Heart right ventricle (tissue), 16 donors: Measurements from ENCODE around the gene NBEA. TPM values are rescaled to one million over a fixed set of nuclear protein-coding genes. Genes with fewer than 3 reads are reported as not detected.

Experiments
- ATAC-seq, 8 donors: fragments of 200-7000 bp; cut with Tn5 transposase; one replicate each; pipeline ENCODE4 v1.9.1; 2020; ENCODE audit warnings: mild to moderate bottlenecking in 8 of 8, moderate library complexity in 8 of 8, moderate number of reproducible peaks in 1 of 8
- DNase-seq, 2 donors: peaks; one replicate each; pipeline ENCODE4 v3.0.0-alpha.2; 2020
- H3K27ac ChIP-seq, 10 donors: fragments of 200-600 bp; sonication (generic) in 2 of 10; one replicate each; pipeline versions ENCODE4 v1.5.0 to v1.8.0; 2020 to 2022; ENCODE audit warnings: mild to moderate bottlenecking in 3 of 10
- H3K27me3 ChIP-seq, 7 donors: fragments of 200-600 bp; one replicate each; pipeline ENCODE4 v1.8.0; 2021 to 2022; ENCODE audit warnings: mild to moderate bottlenecking in 2 of 7
- H3K36me3 ChIP-seq, 9 donors: fragments of 200-600 bp; sonication (generic) in 1 of 9; one replicate each; pipeline versions ENCODE4 v1.5.0 to v1.8.0; 2020 to 2022; ENCODE audit warnings: mild to moderate bottlenecking in 2 of 9
- H3K4me1 ChIP-seq, 9 donors: fragments of 200-600 bp; sonication (generic) in 1 of 9; one replicate each; pipeline versions ENCODE4 v1.5.0 to v1.8.0; 2020 to 2022; ENCODE audit warnings: mild to moderate bottlenecking in 4 of 9
- H3K4me3 ChIP-seq, 10 donors: fragments of 200-600 bp; sonication (generic) in 2 of 10; one replicate each; pipeline versions ENCODE4 v1.5.0 to v1.8.0; 2020 to 2022; ENCODE audit warnings: mild to moderate bottlenecking in 7 of 10, moderate library complexity in 2 of 10
- H3K9me3 ChIP-seq, 11 donors: fragments of 200-600 bp in 10 of 11; sonication (generic) in 2 of 11; one replicate each; pipeline versions ENCODE4 v1.5.0 to v1.8.0; 2013 to 2022; ENCODE audit warnings: mild to moderate bottlenecking in 2 of 11, control low read depth in 1 of 11, moderate library complexity in 1 of 11
- CTCF ChIP-seq, 9 donors: fragments of 200-600 bp; sonication (generic) in 2 of 9; IDR thresholded peaks; one replicate each; pipeline versions ENCODE4 v1.5.0 to v1.8.0; 2021 to 2022; ENCODE audit warnings: antibody characterized with exemption in 9 of 9, mild to moderate bottlenecking in 5 of 9, moderate library complexity in 1 of 9
- WGBS, 2 donors: extraction: QIAGEN DNeasy Blood & Tissue Kit; methylation state at CpG; one replicate each; pipeline ENCODE4 v1.1.7; 2013; ENCODE audit warnings: inconsistent platforms in 1 of 2; 5-methylcytosine and 5-hydroxymethylcytosine counted together
- intact Hi-C, 10 donors: fragments of 100-400 bp; cut with DNase I; formaldehyde crosslinking; loops; one replicate each; pipeline versions ENCODE4 v1.11.1 to v1.14.2; 2022
- polyA plus RNA-seq, 2 donors: library from polyadenylated mRNA; stranded (reverse); fragments of 200-250 nt; gene quantifications; one replicate each; pipeline ENCODE4 v1.2.3, GENCODE V29; 2013
- total RNA-seq, 10 donors: library from RNA; stranded (reverse); fragmentation: NEBNext Ultra II Directional in 3 of 10; extraction: Animal tissue kit (Norgen Biotek cat#: 25700) in 3 of 10; gene quantifications; one replicate each; pipeline versions ENCODE4 v1.2.1 to v1.2.4, GENCODE V29; 2021 to 2023
- donor health status: Arrhythmogenic right ventricular cardiomyopathy.
- donor health status: ischemic (EF 13 %, LVEDD 7.1; RV severe dilation, severe dysfunction).
- donor health status: healthy with polysubstance abuse.
- donor health status: DM: no; HTN: yes; CAD: no.
- donor health status: DM: no; HTN: no; CAD: no.
- donor health status: ischemic (EF 25% LVEDD 6.9; RV normal size, moderate dysfunction).
- donor health status: ischemic (EF 25% LVEDD 5.7; RV mildly dilated, moderate dysfunction).
- donor health status: healthy.
- donor health status: DM: yes; HTN: yes; CAD: no.
- donor health status: Ischemic cardiomyopathy.
- donor health status: ischemic (EF 35%, LVEDD 5.7; RV mildly dilated, moderate dysfunction).
- donor health status: nonischemic (EF 11% LVEDD 7.7; RV severe dilation, severe dysfunction).
- donor health status: DM: yes; HTN: yes; CAD: no.
- donor health status: PGD.
- donor health status: ischemic (EF 29% LVEDD 5.4; RV normal size, mild dysfunction).
- donor health status: nonischemic (EF 23%, LVEDD 6.1; RV moderate dilation, normal function).

Gene NBEA
- total and polyA plus RNA-seq, 12 donors, result 4.3 to 30.6 (median 24.5) TPM

DNA sequence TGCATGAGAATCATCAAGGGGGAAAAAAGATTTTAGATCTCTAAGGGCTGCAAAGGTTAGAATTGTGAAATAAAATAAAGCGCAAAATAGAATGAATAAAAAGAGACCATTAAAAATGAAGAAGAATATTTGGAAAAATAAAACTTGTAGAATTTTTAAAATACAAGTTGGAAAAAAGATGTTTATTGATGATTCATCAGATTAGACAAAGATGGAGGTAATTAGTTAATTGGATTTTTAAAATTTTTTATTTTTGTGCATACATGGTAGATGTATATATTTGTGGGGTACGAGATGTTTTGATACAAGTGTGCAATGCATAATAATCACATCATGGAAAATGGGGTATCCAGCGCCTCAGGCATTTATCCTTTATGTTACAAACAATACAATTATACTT, 391.1 kb downstream of the NBEA start:
- Histone ChIP-seq H3K4me1 (no peaks in the 10 kb centered on the region), H3K9me3 (peaks cover 0 to 16% (median 0%) of the 10 kb centered on the region in 11 donors), H3K4me3 (no peak overlapping the region), H3K36me3 (no peaks in the 10 kb centered on the region), H3K27ac (no peak overlapping the region), H3K27me3 (no peaks in the 10 kb centered on the region)
- TF ChIP-seq CTCF (IDR thresholded peaks at IDR 0.05), result no peak
- ATAC-seq (no peak), DNase-seq (no peak)
- intact Hi-C loops, result no loop called here
- 97 to 99% methylated on average over 3 of the region's 3 CpGs for WGBS, 2 donors

DNA sequence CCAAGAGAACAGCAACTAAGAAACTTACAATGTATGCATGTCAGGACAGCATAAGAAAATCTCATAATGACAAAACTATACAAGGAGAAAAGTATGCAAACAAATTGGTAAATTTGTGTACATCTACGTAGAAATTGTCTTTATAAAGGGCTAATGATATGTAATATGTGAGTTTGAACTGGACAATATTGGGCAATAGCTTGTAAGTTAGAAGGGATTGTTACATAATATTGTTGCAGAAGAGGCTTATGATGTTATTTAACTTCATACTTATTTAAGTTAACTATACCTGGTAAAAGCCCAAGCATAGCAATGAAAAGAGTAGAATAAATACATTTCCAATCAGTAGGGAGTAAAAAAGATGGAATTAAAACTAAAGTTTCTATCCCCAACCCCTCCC, 400.4 kb downstream of the NBEA start:
- TF ChIP-seq CTCF (IDR thresholded peaks at IDR 0.05), result no peak
- ATAC-seq, result no peak
- Histone ChIP-seq H3K27me3 (no peaks in the 10 kb centered on the region), H3K9me3 (no peaks in the 10 kb centered on the region), H3K36me3 (no peaks in the 10 kb centered on the region), H3K4me3 (no peak overlapping the region), H3K27ac (no peak overlapping the region), H3K4me1 (no peaks in the 10 kb centered on the region)
- no peak for DNase-seq
- 92 to 98% methylated on average over 1 of the region's 1 CpG for WGBS, 2 donors
- intact Hi-C loops, result no loop called here

DNA sequence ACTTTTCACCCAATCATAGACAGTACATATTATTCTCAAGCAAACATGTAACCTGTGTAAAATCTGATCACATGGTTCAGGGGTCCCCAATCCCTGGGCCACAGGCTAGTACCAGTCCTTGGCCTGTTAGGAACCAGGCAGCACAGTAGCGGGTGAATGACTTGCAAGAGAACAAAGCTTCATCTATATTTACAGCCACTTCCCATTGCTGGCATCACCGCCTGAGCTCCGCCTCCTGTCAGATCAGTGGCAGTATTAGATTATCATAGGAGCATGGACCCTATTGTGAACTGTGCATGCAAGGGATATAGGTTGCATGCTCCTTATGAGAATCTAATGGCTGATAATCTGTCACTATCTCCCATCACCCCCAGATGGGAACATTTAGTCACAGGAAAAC, 401.3 kb downstream of the NBEA start:
- TF ChIP-seq CTCF (IDR thresholded peaks at IDR 0.05), result no peak
- H3K9me3 ChIP-seq, result no peaks in the 10 kb centered on the region
- H3K36me3 ChIP-seq, result no peaks in the 10 kb centered on the region
- WGBS, 2 donors, result 98% methylated on average over 3 of the region's 3 CpGs
- no peak for ATAC-seq
- no peak for DNase-seq
- no peak overlapping the region for H3K4me3 ChIP-seq
- intact Hi-C loops, result no loop called here
- H3K27me3 ChIP-seq, result no peaks in the 10 kb centered on the region
- H3K4me1 ChIP-seq, result no peaks in the 10 kb centered on the region
- H3K27ac ChIP-seq, result no peak overlapping the region

GRCh38 chr13:35345992-35346391, 403.9 kb downstream of the NBEA start:
- H3K4me3 ChIP-seq, result no peak overlapping the region
- no peak overlapping the region for H3K27ac ChIP-seq
- no peak for ATAC-seq
- DNase-seq, result no peak
- intact Hi-C loops, result no loop called here
- TF ChIP-seq CTCF (IDR thresholded peaks at IDR 0.05), result no peak
- peaks cover 0 to 14% (median 8%) of the 10 kb centered on the region in 9 donors for H3K4me1 ChIP-seq
- WGBS, 2 donors, result 71% methylated on average over 2 of the region's 2 CpGs
- no peaks in the 10 kb centered on the region for H3K36me3 ChIP-seq
- no peaks in the 10 kb centered on the region for H3K9me3 ChIP-seq
- H3K27me3 ChIP-seq, result no peaks in the 10 kb centered on the region

DNA sequence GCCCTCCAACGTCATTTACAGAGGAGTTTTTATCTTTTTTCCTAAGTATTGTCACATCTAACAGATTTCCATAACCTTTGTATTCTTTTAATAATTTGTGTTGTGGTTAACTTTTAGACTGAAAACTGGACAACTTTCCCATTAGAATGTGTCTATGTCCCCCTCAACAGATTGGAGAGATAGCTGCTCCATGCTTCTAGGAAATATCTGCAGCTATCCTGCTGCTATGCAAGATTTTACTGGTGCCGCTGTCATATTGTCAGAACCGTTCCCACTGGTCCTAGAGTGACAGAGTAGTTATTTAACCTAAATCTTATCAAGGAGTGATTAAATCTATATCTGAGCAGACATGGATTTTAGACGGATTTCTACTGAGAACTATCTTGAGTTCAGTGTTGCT, 404.4 kb downstream of the NBEA start:
- intact Hi-C loops, result no loop called here
- TF ChIP-seq CTCF (IDR thresholded peaks at IDR 0.05), result no peak
- Histone ChIP-seq H3K4me3 (no peak overlapping the region), H3K36me3 (no peaks in the 10 kb centered on the region), H3K27ac (no peak overlapping the region), H3K4me1 (peaks cover 0 to 14% (median 8%) of the 10 kb centered on the region in 9 donors), H3K27me3 (no peaks in the 10 kb centered on the region), H3K9me3 (no peaks in the 10 kb centered on the region)
- DNase-seq (no peak), ATAC-seq (no peak)
- WGBS, 2 donors, result 84 to 87% methylated on average over 4 of the region's 4 CpGs
